Left ventricle myocardium inferior (tissue), 1 donor: ENCODE measurements around the gene LOXL4. TPM values are rescaled to one million over a fixed set of nuclear protein-coding genes. Genes with fewer than 3 reads are reported as not detected.

Source experiments
- DNase-seq: peaks from one replicate; pipeline ENCODE4 v3.0.0-alpha.2; 2020
- H3K27ac ChIP-seq: fragments of 200-600 bp; replicated peaks from 2 replicates; pipeline ENCODE4 v1.8.0; 2021
- H3K27me3 ChIP-seq: fragments of 200-600 bp; 2 replicates; pipeline ENCODE4 v1.8.0; 2021; ENCODE audit warnings: low read depth
- H3K36me3 ChIP-seq: fragments of 200-600 bp; 2 replicates; pipeline ENCODE4 v1.8.0; 2021
- H3K4me1 ChIP-seq: fragments of 200-600 bp; 2 replicates; pipeline ENCODE4 v1.8.0; 2021
- H3K4me3 ChIP-seq: fragments of 200-600 bp; 2 replicates; pipeline ENCODE4 v1.8.0; 2021; ENCODE audit warnings: mild to moderate bottlenecking, moderate library complexity
- H3K9me3 ChIP-seq: fragments of 200-600 bp; replicated peaks from 2 replicates; pipeline ENCODE4 v1.8.0; 2021
- intact Hi-C: fragments of 100-400 bp; cut with micrococcal nuclease; formaldehyde crosslinking; loops from one replicate; pipeline ENCODE4 v1.11.0; 2022
- total RNA-seq: library from RNA; stranded (reverse); fragmentation: NEBNext Ultra II Directional; extraction: Animal tissue kit (Norgen Biotek cat#: 25700); gene quantifications from one replicate; pipeline ENCODE4 v1.2.1, GENCODE V29; 2021
- TF ChIP-seq, protein P1 (sequence below): fragments of 200-600 bp; IDR thresholded peaks from 2 replicates; pipeline ENCODE4 v1.8.0; 2021; ENCODE audit warnings: antibody characterized with exemption, mild to moderate bottlenecking, borderline replicate concordance
- donor health status: DM: no; HTN: yes; CAD: no; lungs with severe emphysema.

Gene LOXL4
- total RNA-seq, 1 donor from 2014 or later, result 1.4 TPM

DNA sequence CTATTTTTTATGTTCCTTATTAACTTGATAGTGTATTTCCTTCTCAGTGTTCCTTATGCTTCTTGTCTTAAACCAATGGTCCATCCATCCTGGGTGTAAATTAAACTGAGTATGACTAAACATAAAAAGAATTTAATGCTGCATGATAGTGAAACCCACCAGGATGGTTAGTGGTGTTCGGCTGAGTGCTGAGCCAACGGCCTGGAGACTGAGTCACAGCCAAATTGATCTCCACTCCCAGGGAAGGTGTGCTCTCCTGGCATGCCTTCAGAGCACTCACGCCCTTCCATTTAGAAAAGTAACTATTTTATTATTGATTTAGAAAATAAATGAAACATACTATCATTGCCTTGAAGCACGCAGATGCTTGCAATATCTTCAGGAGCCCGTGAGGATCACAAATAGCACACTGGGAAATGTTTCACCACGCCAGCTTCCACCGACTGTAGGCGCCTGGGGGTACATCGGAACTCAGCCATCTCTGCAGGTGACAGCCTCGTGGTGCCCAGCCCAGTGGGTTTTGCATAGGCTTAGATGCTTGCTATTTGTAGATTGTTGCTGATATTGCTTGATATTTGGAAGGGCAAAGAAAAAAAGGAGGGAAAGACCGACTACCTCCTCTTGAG is 40.0 kb upstream of the LOXL4 start:
- no peak for DNase-seq
- Histone ChIP-seq H3K9me3 (no peaks in the 10 kb centered on the region), H3K4me3 (no peak overlapping the region), H3K27me3 (peaks cover 15% of the 10 kb centered on the region), H3K27ac (no peak overlapping the region), H3K4me1 (peaks cover 18% of the 10 kb centered on the region), H3K36me3 (no peaks in the 10 kb centered on the region)
- TF ChIP-seq, protein P1, sequence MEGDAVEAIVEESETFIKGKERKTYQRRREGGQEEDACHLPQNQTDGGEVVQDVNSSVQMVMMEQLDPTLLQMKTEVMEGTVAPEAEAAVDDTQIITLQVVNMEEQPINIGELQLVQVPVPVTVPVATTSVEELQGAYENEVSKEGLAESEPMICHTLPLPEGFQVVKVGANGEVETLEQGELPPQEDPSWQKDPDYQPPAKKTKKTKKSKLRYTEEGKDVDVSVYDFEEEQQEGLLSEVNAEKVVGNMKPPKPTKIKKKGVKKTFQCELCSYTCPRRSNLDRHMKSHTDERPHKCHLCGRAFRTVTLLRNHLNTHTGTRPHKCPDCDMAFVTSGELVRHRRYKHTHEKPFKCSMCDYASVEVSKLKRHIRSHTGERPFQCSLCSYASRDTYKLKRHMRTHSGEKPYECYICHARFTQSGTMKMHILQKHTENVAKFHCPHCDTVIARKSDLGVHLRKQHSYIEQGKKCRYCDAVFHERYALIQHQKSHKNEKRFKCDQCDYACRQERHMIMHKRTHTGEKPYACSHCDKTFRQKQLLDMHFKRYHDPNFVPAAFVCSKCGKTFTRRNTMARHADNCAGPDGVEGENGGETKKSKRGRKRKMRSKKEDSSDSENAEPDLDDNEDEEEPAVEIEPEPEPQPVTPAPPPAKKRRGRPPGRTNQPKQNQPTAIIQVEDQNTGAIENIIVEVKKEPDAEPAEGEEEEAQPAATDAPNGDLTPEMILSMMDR, result no peak
- intact Hi-C loops, result loop anchor here (5.0 kb wide), 1 partner anchor 136 kb away; no protein-coding TSS in a partner anchor

DNA sequence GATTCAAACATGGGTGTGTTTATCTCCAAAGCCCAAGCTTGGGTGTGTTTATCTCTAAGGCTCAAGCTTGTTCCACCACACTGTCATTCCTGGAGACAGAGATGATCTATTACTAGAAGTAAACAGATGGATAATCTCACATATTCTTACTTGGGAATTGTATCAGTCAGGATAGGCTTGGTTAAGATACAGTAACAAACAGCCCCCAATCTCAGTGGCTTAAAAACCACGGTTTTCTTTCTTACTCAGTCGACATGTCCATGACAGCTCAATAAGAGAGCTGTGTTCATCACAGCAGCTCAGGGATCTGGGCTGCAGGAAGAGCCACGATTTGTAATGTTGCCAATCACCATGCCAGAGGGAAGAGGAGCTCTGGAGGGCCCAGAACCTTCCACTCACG is 38.5 kb upstream of the LOXL4 start:
- intact Hi-C loops, result loop anchor here (5.0 kb wide), 1 partner anchor 134 kb away; no protein-coding TSS in a partner anchor
- Histone ChIP-seq H3K4me3 (no peak overlapping the region), H3K27me3 (peaks cover 27% of the 10 kb centered on the region), H3K36me3 (no peaks in the 10 kb centered on the region), H3K9me3 (no peaks in the 10 kb centered on the region), H3K27ac (no peak overlapping the region), H3K4me1 (peaks cover 31% of the 10 kb centered on the region)
- TF ChIP-seq, protein P1, result no peak
- no peak for DNase-seq

DNA sequence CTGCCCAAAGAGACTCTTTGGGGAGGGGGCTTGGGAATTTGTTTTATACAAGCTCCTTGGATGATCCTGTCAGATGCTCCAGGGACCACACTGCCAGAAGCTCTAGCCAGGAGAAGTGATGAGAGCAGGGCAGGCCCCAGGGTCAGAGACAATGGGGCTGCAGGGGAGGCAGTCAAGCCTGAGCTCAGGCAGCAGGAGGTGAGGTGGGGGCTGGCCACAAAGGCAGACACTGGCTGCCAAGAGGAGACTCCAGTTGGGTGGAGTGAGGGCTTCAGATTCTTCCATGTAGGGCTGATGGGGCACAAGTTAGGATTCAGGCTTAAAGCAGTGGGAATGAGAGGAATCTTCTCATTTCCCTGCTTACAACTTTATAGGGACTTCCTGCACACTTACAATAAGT is 35.6 kb upstream of the LOXL4 start:
- H3K27me3 ChIP-seq, result peaks cover 32% of the 10 kb centered on the region
- DNase-seq, result no peak
- no peaks in the 10 kb centered on the region for H3K36me3 ChIP-seq
- H3K27ac ChIP-seq, result no peak overlapping the region
- peaks cover 17% of the 10 kb centered on the region for H3K4me1 ChIP-seq
- no peak overlapping the region for H3K4me3 ChIP-seq
- intact Hi-C loops, result no loop called here
- no peaks in the 10 kb centered on the region for H3K9me3 ChIP-seq
- TF ChIP-seq, protein P1, result no peak

DNA sequence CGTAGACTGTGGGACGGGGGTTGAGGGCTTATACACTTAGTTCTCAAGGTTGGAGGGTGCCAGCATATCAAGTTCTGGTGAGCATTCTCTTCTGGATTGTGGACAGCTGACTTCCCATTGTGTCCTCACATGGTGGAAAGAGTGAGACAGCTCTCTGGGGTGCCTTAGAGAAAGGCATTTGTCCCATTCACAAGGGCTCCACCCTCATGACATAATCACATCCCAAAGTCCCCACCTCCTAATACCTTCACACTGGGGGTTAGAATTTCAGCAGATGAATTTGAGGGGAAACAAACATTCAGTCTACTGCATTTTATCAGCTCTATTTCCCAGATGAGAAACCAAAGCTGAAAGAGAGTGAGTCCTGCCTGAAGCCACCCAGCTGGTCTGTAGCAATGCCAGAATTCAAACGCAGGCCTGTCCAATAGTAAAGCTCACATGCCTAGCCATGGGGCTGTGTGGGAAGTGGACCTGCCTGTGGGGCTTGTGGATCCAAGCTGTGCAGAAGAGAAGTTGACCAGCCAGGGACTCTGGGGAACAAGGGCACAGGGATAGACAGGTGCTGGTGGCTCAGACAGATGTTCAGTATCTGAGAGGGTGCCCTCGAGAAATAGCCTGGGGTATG is 34.9 kb upstream of the LOXL4 start:
- TF ChIP-seq, protein P1, result no peak
- Histone ChIP-seq H3K27ac (no peak overlapping the region), H3K4me1 (peaks cover 17% of the 10 kb centered on the region), H3K36me3 (no peaks in the 10 kb centered on the region), H3K9me3 (no peaks in the 10 kb centered on the region), H3K4me3 (no peak overlapping the region), H3K27me3 (peaks cover 25% of the 10 kb centered on the region)
- intact Hi-C loops, result no loop called here
- DNase-seq, result peak; percentile 49

DNA sequence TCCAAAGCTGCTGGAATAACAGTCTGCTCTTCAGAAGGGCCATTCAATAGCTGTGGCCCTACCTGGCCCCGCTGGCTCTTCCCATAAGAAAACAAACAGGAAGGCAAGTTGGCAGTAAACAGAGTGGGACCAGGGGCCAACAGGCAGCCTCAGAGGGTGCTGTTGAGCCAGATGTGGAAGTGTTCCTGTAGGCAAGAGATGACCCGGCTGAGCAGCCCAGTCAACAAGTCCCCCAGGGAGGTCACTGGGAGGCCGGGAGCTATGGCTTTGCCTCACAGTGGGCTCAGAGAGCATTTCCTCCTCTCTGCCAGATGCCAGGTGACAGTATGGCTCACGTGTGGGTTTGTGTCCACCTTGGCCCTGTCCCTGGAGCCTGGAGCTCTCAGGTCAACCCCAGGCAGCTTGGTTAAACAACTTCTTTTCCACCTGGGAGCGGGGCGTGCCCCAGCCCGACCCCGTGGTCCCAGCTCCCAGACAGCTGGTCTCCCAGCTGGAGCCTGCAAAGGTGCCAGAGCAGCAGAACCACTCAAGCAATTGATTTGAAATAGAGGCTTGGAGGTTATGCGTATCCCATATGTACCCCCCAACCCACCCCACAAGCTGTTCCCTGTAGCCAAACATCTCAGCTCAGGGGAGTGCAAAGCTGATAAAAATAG is 33.8 kb upstream of the LOXL4 start:
- Histone ChIP-seq H3K27me3 (peaks cover 26% of the 10 kb centered on the region), H3K4me1 (peaks cover 18% of the 10 kb centered on the region)
- intact Hi-C loops, result no loop called here

More for the DNA sequence above, 33.8 kb upstream of the LOXL4 start:
- H3K9me3 ChIP-seq, result no peaks in the 10 kb centered on the region
- no peak overlapping the region for H3K27ac ChIP-seq
- no peak for DNase-seq
- no peaks in the 10 kb centered on the region for H3K36me3 ChIP-seq
- H3K4me3 ChIP-seq, result no peak overlapping the region
- TF ChIP-seq, protein P1, result no peak
